ENCODE measurements around the gene FAM149A.
A peak's percentile ranks its signal among the peaks of the same experiment; 100 is the strongest.

DNA sequence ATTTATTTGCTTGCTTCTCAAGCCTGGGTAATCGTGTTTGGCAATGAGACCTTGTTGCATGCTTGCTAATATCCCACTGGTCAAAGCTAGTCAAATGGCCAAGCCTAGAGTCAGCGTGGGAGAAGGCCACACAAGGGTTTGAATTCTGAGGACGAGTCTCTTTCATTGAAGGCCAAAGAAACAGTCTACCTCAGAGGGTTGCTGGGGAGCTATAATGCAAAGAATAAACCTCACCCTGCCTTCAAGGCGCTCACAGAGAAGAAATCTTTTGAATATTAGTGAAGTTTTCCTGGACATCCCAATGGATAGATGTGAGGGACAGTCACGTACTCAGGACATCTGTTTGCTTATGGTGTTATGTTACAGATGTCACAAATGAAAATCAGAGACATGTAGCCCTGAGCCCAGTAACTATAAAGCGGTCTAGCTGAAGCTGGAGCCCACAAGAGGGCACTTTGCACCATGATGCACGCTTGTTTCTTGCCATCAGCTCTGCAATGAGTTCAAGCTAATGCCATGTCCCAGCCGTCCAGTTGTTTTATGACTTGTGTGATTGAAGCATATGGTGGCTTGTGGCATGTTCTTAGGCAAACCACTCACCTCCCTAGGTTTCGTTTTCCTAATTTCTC is 36.6 kb upstream of the FAM149A start:
- TF ChIP-seq, protein P1, sequence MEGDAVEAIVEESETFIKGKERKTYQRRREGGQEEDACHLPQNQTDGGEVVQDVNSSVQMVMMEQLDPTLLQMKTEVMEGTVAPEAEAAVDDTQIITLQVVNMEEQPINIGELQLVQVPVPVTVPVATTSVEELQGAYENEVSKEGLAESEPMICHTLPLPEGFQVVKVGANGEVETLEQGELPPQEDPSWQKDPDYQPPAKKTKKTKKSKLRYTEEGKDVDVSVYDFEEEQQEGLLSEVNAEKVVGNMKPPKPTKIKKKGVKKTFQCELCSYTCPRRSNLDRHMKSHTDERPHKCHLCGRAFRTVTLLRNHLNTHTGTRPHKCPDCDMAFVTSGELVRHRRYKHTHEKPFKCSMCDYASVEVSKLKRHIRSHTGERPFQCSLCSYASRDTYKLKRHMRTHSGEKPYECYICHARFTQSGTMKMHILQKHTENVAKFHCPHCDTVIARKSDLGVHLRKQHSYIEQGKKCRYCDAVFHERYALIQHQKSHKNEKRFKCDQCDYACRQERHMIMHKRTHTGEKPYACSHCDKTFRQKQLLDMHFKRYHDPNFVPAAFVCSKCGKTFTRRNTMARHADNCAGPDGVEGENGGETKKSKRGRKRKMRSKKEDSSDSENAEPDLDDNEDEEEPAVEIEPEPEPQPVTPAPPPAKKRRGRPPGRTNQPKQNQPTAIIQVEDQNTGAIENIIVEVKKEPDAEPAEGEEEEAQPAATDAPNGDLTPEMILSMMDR (IDR thresholded peaks at IDR 0.05) = peak in 4 of 5 experiments; percentile 32 to 70 (median 56)
- TF ChIP-seq POLR2A (IDR thresholded peaks at IDR 0.05) = no peak

All from tibial nerve (tissue), 3 donors.